ENCODE data around the gene ZNF827. TPM values are rescaled to one million over a fixed set of nuclear protein-coding genes. Genes with fewer than 3 reads are reported as not detected.

The ZNF827 gene
- total and polyA plus RNA-seq, 10 donors = 3.3 to 31.6 (median 16.1) TPM

DNA sequence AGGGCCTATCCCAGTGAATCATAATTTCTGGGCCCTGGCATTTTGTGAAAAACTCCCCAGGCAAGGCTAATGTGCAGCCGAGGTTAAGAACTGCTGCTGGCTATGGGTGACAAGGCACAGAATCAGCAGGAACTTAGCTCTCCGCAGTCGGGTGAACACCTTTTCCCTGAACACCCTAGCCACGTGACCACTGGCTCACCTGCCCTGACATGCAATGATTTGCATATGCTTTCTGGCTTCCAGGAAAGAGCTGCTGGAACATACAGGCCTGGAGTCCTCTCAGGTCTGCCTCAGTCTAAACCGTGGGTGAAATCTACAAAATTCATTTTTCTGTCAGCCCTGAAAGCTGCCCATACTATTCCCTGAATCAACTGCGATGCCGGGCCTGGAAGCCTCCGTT, 56.6 kb downstream of the ZNF827 start:
- 44 to 55% (median 51%) methylated on average over 8 of the region's 8 CpGs for WGBS, 5 donors
- Histone ChIP-seq H3K4me3 (no peak overlapping the region), H3K27ac (peak overlapping the region in 2 of 8 donors; percentile 41 to 43), H3K27me3 (replicated peaks in 1 of 7) (no peaks in the 10 kb centered on the region), H3K9me3 (no peaks in the 10 kb centered on the region), H3K4me1 (peaks cover 6 to 32% (median 16%) of the 10 kb centered on the region in 6 donors), H3K36me3 (peaks cover 0 to 21% (median 5%) of the 10 kb centered on the region in 6 donors)
- intact Hi-C loops (cut with DNase I; ENCODE audit: low total_unique reads) = no loop called here
- no peak for DNase-seq
- TF ChIP-seq, protein P1, sequence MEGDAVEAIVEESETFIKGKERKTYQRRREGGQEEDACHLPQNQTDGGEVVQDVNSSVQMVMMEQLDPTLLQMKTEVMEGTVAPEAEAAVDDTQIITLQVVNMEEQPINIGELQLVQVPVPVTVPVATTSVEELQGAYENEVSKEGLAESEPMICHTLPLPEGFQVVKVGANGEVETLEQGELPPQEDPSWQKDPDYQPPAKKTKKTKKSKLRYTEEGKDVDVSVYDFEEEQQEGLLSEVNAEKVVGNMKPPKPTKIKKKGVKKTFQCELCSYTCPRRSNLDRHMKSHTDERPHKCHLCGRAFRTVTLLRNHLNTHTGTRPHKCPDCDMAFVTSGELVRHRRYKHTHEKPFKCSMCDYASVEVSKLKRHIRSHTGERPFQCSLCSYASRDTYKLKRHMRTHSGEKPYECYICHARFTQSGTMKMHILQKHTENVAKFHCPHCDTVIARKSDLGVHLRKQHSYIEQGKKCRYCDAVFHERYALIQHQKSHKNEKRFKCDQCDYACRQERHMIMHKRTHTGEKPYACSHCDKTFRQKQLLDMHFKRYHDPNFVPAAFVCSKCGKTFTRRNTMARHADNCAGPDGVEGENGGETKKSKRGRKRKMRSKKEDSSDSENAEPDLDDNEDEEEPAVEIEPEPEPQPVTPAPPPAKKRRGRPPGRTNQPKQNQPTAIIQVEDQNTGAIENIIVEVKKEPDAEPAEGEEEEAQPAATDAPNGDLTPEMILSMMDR (IDR thresholded peaks at IDR 0.05 in 8 of 11, conservative IDR thresholded peaks at IDR 0.05 in 3 of 11) = no peak
- peak in 2 of 3 donors; percentile 6 to 47 for TF ChIP-seq POLR2AphosphoS5 (IDR thresholded peaks at IDR 0.05)
- no peak for TF ChIP-seq POLR2A (IDR thresholded peaks at IDR 0.05)

DNA sequence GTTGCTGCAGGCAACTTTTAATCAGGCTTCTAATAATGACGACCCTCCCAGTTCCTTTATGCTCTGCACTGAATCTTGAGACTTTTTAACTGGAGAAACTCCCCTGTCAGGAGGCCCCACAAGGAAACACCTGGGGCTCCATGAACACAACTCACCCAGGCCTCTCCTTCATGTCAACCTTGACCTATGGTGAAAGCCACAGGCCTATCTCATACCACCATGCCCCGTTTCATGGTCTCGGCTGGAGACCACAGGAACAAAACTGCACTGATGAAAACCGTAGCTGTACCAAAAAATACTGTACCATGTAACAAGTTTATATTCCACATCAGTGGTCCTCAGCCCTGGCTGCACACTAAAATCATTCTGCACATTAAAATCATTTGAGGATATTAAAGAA, 57.0 kb downstream of the ZNF827 start:
- TF ChIP-seq, protein P1 (IDR thresholded peaks at IDR 0.05 in 8 of 11, conservative IDR thresholded peaks at IDR 0.05 in 3 of 11) = no peak
- no peak for TF ChIP-seq POLR2AphosphoS5 (IDR thresholded peaks at IDR 0.05)
- TF ChIP-seq POLR2A (IDR thresholded peaks at IDR 0.05) = no peak
- no peaks in the 10 kb centered on the region for H3K9me3 ChIP-seq
- H3K36me3 ChIP-seq = peaks cover 0 to 22% (median 5%) of the 10 kb centered on the region in 6 donors
- H3K4me1 ChIP-seq = peaks cover 6 to 28% (median 14%) of the 10 kb centered on the region in 6 donors
- H3K27me3 ChIP-seq (replicated peaks in 1 of 7) = no peaks in the 10 kb centered on the region
- 27 to 52% (median 42%) methylated on average over 4 of the region's 4 CpGs for WGBS, 5 donors
- DNase-seq = no peak
- peak overlapping the region in 2 of 8 donors; percentile 41 to 43 for H3K27ac ChIP-seq
- H3K4me3 ChIP-seq = no peak overlapping the region
- intact Hi-C loops (cut with DNase I; ENCODE audit: low total_unique reads) = no loop called here

DNA sequence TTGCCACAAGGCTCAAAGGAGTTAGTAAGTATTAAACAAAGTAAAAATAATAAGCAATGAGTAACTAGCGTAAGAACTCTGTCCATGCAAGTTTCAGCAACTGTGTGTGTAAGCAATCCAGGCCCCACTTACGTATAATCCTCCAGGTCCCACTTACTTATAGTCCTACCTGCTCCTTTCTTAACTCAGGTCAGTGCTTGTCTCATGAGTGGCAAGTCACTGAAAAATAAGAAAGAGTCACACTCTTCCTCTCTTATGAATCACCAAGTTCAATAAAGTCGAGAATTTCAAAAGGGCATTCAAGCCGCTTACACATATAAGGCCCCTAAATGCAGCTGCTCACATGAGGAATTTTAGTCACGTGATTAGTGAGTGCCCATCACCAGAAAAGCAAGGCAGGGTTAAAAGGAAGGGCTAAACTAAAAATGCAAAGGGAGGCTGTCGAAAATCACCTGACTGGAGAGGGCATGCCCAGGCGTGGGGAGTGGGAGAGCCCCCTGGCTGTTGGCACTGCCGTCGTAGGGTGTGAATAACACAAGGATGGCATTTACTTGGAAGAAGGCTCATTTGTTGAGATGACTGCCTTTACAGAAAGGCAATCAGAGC, 58.2 kb downstream of the ZNF827 start:
- Histone ChIP-seq H3K4me3 (no peak overlapping the region), H3K36me3 (peaks cover 0 to 26% (median under 1%) of the 10 kb centered on the region in 6 donors), H3K9me3 (no peaks in the 10 kb centered on the region), H3K27me3 (replicated peaks in 1 of 7) (no peaks in the 10 kb centered on the region), H3K27ac (no peak overlapping the region), H3K4me1 (peaks cover 5 to 26% (median 12%) of the 10 kb centered on the region in 6 donors)
- intact Hi-C loops (cut with DNase I; ENCODE audit: low total_unique reads) = no loop called here
- TF ChIP-seq POLR2A (IDR thresholded peaks at IDR 0.05) = no peak
- TF ChIP-seq POLR2AphosphoS5 (IDR thresholded peaks at IDR 0.05) = no peak
- TF ChIP-seq, protein P1 (IDR thresholded peaks at IDR 0.05 in 8 of 11, conservative IDR thresholded peaks at IDR 0.05 in 3 of 11) = no peak
- no peak for DNase-seq
- 91 to 99% (median 92%) methylated on average over 9 of the region's 9 CpGs for WGBS, 5 donors

- Histone ChIP-seq H3K4me3 (no peak overlapping the region), H3K27me3 (replicated peaks in 1 of 7) (no peaks in the 10 kb centered on the region), H3K4me1 (peaks cover 5 to 26% (median 12%) of the 10 kb centered on the region in 6 donors), H3K27ac (no peak overlapping the region), H3K36me3 (peaks cover 0 to 22% (median 0%) of the 10 kb centered on the region in 6 donors), H3K9me3 (no peaks in the 10 kb centered on the region)
- WGBS, 5 donors = 38 to 53% (median 50%) methylated on average over 3 of the region's 3 CpGs
- no peak for DNase-seq
- intact Hi-C loops (cut with DNase I; ENCODE audit: low total_unique reads) = no loop called here
- TF ChIP-seq, protein P1 (IDR thresholded peaks at IDR 0.05 in 8 of 11, conservative IDR thresholded peaks at IDR 0.05 in 3 of 11) = no peak
- TF ChIP-seq POLR2A (IDR thresholded peaks at IDR 0.05) (no peak), POLR2AphosphoS5 (IDR thresholded peaks at IDR 0.05) (no peak)
Measured at GRCh38 chr4:145879598-145879997, 59.0 kb downstream of the ZNF827 start.

Measured in spleen (tissue), 11 donors.